GM19239 (cell line): ENCODE data around the gene SCTR.

Experiments
- DNase-seq: peaks from one replicate; pipeline ENCODE4 v3.0.0; 2011; ENCODE audit warnings: low spot score; ENCODE audit not compliant: insufficient read length
- FAIRE-seq: peaks from 2 replicates; lab custom pipeline; 2011; peaks lifted over from hg19 to GRCh38; lab: Jason Lieb, UNC

SCTR gene

DNA sequence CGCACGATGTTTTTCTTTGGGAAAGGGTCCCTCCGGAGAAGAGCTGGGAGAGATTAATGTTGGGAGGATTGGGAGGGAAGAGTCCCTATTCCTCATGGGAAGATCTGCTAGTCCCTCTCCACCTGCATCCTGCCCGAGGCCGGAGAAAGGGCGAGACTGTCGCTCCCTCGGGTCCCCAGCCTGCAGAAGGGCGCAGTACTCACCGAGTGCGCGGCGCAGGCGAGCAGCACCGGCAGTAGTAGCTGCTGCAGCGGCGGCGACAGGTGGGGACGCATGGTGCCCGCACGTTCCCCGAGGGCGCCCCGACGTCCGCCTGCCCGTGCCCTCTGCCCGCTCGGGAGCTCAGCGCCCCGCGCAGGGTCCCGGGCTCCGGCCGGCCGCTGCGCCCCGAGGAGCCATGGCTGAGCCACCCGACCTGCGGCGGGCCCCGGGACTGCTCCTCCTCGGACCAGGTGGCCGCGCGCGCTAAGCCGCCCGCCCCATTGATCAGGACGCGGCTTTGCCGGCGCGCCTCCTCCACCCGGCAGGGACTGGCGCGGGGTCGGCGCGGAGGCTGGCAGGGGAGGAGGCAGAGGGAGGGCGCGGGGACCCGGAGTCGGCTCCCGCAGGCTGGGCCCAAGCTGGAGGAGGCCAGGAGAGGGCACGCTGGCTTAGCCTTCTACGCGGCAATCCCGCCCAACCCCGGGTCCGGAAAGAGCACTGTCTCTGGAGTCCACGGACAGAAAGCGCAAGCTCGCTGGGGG, at the start of gene SCTR:
Gene SCTR, minus strand, starts transcription at position 532 of the 743 bp plus-strand sequence. Its CDS starts 257 bp downstream, at position 275.
- no peak for FAIRE-seq

DNA sequence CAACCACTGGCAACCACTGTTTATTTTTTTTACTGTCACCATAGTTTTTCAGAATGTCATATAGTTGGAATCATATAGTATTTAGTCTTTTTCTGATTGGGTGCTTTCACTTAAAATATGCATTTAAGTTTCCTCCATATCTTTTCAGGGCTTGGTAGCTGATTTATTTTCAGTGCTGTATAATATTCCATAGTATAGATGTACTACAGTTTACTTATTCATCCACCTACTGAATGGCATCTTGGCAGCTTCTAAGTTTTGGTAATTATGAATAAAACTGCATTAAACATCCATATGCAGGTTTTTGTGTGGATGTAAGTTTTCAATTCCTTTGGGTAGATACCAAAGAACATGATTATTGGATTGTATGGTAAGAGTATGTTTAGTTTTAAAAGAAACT, 43.0 kb upstream of the SCTR start:
- FAIRE-seq (no peak), DNase-seq (no peak)

More for the DNA sequence above, at the start of gene SCTR:
- no peak for DNase-seq

DNA sequence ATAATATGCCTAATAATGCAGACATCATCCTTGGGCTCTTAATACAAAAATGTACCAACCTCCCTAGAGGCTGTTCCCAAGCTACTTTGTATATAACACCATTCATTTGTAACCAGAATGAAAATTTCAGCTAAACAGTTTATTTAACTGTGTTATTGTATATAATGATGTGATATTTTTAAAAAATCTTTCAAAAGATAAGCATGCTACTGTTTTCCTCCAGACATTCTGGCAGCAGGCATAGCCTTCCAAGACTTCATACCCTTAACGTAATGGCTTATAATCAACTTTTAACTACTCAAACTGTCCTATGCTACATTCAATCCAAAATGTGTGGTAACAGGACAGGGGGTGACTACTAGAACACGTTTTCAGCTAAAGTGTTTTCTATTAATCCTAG, 41.2 kb upstream of the SCTR start:
- no peak for FAIRE-seq
- DNase-seq, result no peak

DNA sequence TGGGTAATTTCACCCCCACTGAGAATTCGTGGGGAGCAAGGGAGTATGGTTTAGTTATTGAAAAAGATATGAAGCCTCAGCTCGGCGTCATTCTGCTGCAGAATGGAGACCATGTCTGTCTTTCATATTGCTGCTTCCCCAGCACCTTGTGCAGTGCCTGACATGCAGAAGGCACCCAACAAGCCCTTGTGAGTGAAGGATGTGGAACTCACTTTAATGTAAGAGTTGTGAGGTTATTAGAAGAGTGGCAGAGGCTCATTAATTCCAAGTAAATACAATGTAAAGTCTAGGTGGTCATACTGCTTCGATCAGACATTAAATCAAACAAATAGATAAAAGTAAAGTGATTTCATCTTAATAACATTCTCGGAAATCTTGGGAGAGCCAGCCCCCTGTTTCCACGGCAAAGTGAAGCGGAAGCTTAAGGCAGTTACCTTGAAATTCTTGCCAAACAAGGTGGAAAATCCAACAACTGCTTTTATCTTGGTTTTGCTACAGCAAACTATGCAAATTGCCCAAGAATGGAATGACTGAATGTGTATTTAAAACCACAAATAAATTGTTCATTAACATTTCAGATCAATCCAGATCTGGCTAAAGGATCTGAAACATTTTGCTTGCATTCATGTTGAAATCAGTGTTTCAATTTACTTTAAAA, 29.5 kb upstream of the SCTR start:
- no peak for DNase-seq
- no peak for FAIRE-seq

DNA sequence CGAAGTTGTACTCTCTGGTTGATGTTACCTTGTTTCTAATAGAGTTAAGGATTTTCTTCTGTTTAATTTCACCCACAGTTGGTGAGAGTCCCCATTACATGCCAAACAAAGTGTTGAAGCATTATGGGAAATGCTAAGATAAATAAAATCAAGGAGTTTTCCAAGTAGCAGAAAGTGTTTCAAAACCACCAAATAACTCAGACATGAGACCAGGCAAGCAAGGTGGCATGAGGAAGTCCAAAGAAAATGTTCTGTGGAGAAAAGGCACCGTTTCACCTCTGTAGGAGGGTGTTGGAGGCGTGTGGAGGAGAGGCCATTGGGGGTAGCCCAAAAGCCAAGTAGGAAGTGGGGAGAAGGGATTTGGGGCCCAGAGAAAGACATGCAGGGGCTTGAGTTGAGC, 28.6 kb upstream of the SCTR start:
- DNase-seq (no peak), FAIRE-seq (no peak)

DNA sequence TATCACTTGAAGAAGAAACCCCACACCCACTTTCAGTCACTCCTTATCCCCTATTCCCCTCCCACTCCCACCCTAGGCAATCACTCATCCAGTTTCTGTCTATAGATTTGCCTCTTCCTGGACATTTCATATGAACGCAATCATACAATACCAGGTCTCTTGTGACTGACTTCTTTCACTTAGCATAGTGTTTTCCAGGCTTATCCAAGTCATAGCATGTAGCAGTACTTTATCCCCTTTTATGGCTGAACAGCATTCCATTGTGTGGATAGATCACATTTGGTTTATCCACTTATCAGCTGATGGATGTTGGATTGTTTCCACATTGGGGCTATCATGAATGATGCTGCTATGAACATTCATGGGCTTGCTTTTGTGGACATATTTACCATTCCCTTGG, 26.6 kb upstream of the SCTR start:
- DNase-seq (no peak), FAIRE-seq (no peak)

DNA sequence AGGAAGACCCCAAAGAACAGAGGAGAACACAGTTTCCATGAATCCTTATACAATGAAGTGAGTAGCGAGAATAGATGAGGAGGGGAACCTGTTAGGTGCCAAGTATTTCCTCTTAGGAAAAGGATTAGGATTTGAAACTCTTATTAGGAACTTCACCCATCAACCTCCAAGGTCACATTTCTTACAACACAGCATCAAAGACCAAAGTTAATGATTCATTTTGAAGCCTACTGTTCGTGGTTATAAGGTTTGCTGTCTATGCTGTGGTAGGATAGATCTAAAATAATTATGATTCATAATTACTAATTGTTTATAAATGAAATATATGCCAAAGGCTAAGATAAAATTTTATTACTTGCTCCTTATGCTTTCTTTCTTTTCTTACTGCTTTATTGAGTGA, 26.1 kb upstream of the SCTR start:
- FAIRE-seq, result no peak
- DNase-seq, result no peak

DNA sequence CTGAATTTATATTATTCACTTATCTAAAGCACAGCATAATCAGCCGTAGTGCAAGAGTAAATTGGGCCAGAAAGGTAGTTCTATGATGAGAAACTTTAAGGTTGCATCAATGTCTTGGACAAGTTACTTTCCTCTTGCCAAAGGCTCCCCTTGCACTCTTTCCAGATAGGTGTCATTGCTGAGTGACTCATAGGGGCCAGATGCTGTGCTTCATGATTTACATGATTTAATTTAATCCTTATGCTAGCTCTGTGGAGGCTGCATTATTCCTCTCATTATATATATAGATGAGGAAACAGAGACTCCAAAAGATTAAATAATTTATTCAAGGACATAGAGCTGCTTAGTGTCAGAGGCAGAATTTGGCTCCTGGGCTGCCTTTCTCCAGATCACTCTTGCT, 25.0 kb upstream of the SCTR start:
- FAIRE-seq (no peak), DNase-seq (no peak)

DNA sequence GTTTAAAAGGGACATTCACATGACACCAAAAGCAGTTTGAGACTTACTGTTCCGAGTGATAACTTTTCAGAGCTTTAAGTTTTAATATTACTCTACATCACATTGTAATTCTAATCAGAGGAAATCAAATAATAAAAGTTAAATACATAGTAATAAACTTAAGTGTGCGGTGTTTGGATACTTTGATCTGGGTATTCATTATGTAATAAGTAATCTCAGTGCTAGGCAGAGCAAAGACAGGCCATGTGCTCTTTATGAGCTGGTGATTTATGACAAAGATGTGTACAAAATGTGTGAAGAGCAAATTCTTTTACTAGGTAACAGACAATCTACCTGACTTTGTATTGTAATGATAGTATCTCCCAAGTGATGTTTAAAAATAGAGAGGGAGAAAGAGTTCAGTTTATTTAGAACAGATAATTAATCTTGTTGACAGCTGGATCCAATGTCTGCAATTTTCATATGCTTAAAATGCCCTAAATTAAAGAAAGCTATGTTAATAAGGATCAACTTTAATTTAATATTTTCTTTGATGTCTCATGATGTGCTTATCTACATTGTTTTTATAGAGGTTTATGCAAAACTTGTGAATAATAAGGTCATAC, 24.3 kb upstream of the SCTR start:
- DNase-seq (no peak), FAIRE-seq (no peak)

DNA sequence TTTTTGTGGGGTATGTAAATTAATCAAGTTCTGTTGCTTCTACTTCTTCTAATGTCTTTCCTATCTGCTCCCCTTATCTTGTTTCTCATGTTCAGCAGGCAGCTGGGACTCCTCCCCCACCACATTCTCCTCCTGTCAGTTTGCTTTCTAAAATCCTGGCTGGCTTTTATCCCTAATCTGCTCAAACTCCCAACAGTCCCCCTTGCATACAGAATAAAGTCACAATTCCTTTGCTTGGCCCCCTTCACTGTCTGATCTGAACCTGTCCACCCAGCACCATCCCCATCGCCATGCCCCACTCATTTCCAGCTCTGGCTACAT, 22.1 kb upstream of the SCTR start:
- no peak for FAIRE-seq

DNA sequence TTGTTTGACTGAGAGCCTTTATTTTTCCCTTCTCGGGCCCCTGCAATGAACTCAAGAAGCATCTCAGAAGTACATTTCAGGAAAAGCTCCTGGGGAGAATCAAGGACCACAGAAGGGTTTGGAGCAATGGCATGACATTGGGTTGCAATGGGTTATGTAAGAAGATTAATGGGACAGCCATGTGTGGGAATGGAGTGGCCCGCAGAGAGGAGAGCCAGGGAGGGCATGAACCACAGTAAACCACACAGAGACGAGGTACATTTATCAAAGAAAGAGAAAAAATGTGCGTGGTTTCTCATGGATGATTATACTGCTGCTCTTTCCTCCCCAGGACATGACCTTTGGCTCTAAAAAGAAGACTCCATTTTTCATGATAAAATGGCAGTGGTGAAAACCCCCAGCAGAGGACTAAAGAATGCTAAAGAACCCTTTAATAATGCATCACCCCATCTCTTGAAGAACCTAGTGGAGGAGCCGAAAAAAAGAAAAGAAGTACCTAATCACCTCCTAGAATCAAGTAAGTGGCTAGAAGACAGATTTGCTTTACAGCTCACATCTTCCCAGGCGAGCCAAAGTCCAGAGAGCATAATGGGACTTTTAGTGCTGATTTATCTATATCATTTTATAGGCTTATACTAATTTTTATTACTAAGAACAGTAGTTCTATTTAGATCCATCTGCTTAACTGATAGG, 21.6 kb upstream of the SCTR start:
- DNase-seq (no peak), FAIRE-seq (no peak)

More for the DNA sequence above, 22.1 kb upstream of the SCTR start:
- no peak for DNase-seq

DNA sequence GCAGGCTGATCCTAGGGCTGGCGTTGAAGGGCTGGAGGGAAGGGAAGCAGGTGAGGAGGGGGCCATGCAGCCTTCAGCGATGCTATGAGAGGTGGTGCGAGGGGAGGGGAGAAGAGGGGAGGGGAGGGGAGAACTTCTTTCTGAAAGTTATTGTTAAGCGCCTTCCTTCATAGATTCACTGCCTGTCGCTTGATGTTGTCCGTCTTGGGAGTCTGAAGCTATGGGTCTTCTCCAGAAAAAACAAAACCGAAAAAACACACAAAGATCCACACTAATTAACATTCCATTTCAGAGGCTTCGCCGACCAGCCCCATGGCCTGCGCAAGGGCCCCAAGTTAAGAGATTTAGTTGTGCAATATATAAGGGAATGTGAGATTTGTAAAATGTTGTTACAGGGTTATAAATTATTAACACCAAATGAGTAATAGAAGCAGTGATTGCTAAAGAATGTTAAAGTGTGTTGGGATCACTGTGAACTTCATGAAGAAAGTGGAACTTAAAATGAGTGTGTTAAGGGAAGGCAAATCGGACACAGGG, 20.7 kb upstream of the SCTR start:
- FAIRE-seq (no peak), DNase-seq (no peak)

DNA sequence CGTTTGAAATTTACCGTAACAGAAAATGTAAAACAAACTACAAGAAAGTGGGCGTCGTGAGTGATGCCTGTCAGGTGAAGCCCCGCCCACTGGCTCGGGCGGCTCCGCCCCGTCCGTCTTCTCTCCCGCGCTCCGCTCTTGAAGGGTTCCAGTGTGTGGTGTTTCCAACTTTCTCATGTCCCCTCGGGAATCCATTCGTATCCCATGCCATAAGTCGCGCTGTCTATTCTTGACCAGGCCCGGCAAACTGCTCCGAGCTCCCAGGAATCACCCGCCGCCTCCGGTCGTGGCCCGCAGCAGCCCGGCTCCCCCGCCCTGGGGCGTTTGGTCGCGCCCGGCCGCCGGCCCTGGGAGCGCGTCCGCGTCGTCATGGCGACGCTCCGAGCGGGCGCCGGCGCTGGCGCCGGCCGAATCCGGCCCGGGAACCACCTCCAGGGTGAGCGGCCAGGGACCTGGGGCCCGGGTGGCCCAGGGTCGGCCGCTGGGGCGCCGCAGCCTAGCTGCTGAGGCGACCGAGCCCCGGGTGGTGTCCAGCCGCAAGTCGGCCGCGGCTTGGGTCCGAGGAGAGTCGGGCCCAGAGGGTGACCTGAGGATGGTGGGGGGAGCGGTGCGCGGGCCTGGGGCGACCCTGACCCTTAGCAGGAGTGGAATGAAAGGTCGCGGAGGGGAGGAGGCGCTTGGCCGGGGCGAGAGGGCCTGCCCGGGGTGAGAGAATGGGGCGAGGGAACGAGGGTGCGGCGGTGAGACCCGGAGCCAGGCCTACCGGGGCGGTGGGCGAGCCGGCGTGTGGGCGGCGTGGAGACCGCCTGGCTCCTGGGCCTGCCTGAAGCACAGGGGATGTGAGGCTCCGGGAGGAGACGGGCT, 20.0 kb upstream of the SCTR start, which contains the start of gene CFAP221:
Gene CFAP221, plus strand, starts transcription at position 375 of the 864 bp plus-strand sequence. CDS start 1,683 bp downstream, outside the sequence.
- FAIRE-seq (no peak), DNase-seq (peak; percentile 46)

DNA sequence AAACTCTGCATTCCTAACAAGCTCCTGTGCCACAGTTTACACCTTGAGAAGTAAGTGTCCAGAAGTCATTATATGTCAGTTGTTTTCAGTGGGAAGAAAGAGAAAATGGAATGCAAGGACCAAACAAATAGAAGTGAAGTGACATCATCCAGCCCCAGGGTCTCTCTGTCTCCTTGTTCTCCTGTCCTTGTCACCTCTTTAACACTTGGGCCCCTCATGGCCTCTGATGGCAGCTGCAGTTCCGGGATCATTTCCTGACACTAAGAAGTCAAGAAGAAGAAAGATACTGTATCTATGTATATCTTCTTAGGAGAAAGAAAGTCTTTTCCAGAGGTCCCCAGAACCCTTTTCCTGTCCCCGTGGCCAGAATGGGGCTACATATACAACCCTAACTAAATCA, 17.2 kb upstream of the SCTR start:
- no peak for DNase-seq
- no peak for FAIRE-seq

DNA sequence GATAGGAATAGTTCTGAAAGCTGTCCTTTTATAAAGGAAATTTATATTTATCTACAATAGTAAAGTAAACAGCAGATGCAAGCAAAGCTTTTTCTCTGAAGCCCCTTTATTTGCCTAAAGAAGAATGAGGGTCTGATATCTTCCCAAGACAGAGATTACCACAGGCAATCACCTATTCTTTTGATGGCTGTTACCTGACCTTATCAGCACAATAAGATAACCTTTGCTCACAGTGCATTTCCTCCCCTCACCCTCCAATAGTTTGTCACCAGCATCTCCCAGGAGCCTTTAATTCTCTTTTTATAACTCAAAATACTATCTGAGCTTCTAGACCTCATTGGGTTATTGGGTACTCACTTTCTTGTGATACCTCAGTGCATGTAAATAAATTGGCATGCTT, 13.5 kb upstream of the SCTR start:
- DNase-seq (no peak), FAIRE-seq (no peak)

DNA sequence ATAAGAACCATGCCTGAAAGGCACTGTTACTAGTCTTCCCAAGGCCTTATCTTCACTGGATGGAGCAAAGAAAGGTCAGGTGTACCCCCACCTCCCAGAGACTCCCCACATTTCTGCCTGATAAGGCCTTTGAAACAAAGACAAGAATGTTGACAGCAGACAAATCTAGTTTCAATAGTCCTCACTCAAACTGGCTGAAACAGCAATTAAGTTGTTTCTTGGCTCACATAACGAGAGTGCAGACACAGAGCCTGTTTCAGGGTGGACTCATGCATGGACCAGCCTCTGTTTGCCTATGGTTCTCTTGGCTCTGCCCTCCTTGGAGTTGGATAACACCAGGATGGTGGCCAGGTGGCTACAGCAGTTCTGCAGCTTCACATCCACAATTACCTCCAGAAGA, 12.4 kb upstream of the SCTR start:
- no peak for FAIRE-seq
- no peak for DNase-seq

DNA sequence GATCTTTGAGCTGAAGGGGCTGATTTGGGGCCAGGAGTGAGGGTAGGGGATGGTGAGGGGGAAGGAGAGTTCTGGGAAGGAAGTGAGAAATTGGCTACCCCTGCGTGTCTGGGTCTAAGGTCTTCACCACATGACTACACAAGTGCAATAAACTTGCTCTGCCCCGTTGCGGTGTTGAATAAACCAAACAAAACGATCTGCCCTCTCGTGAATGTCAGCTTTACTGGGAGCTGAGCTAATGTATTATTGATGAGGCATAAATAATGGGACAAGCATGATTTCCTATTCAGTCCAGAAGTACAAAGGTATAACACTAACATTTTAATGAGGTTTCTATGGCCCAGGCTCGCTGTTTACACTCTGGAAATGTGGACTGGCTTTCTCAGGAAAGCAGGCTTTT, 11.9 kb upstream of the SCTR start:
- no peak for DNase-seq
- no peak for FAIRE-seq

DNA sequence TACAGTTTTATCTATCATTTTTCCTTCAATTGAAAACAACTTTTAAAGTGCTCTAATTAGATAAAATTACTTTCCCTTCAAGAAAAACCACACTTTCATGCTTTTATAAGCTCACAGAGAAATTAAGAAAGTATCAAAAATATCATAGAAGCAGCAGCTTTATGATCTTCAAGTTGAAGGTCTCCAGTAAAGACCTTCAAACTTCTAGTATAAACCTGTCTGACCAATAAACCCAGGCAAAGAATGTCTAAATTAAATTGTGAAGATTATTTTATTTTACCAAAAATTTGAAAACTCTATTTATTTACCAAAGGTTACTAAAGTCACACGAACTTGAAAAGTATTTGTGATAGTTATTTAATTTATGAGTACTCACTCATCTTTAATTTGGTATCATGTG, 9.3 kb upstream of the SCTR start:
- no peak for FAIRE-seq
- no peak for DNase-seq

DNA sequence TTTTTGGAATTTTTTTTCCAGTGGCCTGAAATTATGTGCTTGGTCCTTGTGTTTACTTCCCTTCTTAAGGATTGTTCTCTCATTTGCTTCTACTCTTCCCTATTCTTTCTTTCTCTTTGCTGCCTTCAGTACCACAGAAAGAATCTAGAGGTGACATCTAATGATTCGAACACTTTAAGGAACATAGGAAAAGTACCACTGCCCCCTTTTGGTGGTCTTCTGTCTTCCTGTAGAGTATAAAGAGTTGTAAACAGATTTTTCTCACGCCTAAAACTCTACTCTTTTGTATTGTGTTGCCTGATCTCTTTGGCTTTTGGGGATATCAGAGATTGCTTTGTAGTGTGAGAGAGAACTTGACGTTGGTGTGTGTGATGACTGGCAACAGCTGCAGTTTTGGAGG, 7.0 kb upstream of the SCTR start:
- FAIRE-seq, result no peak
- DNase-seq, result no peak

DNA sequence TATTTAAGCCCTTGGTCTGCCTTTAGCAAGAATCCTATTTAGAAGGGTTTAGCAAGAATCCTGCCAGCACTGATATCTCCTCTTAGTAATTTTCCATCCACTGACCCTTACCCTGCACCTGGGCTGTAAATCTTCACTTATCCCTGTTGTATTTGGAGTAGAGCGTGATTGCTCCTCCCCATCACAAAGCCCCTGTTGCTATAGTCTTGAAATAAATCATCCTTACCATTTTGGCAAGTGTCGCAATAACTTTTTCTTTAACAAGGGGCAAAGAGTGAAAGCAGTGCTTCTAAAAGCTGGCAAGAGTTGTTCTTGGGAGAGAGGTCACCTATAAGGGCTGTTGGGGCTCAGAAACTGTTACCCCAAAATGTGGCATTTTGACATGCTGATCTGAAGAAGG, 3.7 kb upstream of the SCTR start:
- FAIRE-seq, result no peak
- no peak for DNase-seq
